Right lobe of liver (tissue), 6 donors: ENCODE data around the gene FABP1. TPM values are rescaled to one million over a fixed set of nuclear protein-coding genes. Genes with fewer than 3 reads are reported as not detected.

Source experiments
- ATAC-seq, 4 donors: fragments of 200-7000 bp; cut with Tn5 transposase; one replicate each; pipeline ENCODE4 v1.9.1; 2020; ENCODE audit warnings: mild to moderate bottlenecking in 4 of 4, moderate library complexity in 4 of 4
- DNase-seq, 3 donors: peaks; one replicate each; pipeline ENCODE4 v3.0.0-alpha.2; 2020
- H3K27ac ChIP-seq, 3 donors: fragments of 200-600 bp; one replicate each; pipeline ENCODE4 v1.8.0; 2022
- H3K27me3 ChIP-seq, 2 donors: fragments of 200-600 bp; one replicate each; pipeline ENCODE4 v1.8.0; 2022
- H3K36me3 ChIP-seq, 4 donors: fragments of 200-600 bp; sonication (generic) in 1 of 4; one replicate each; pipeline versions ENCODE4 v1.5.1 to v1.8.0; 2017 to 2022; ENCODE audit warnings: control low read depth in 1 of 4
- H3K4me1 ChIP-seq, 4 donors: fragments of 200-600 bp; sonication (generic) in 1 of 4; one replicate each; pipeline versions ENCODE4 v1.5.1 to v1.8.0; 2017 to 2022; ENCODE audit warnings: control low read depth in 1 of 4
- H3K4me3 ChIP-seq, 3 donors: fragments of 200-600 bp; one replicate each; pipeline ENCODE4 v1.8.0; 2022
- H3K9me3 ChIP-seq, 4 donors: fragments of 200-600 bp; sonication (generic) in 1 of 4; one replicate each; pipeline versions ENCODE4 v1.5.1 to v1.8.0; 2017 to 2022; ENCODE audit warnings: control low read depth in 1 of 4
- CTCF ChIP-seq, 4 donors: fragments of 200-600 bp in 3 of 4; fragments of 450-650 bp in 1 of 4; IDR thresholded peaks; one replicate each; pipeline versions ENCODE4 v1.5.1 to v1.8.0; 2016 to 2022; ENCODE audit warnings: antibody characterized with exemption in 4 of 4, mild to moderate bottlenecking in 2 of 4
- POLR2A ChIP-seq: fragments of 450-650 bp; IDR thresholded peaks from one replicate; pipeline ENCODE4 v1.6.1; 2017; ENCODE audit warnings: antibody characterized with exemption, mild to moderate bottlenecking
- WGBS: methylation state at CpG from one replicate; pipeline ENCODE4 v1.1.6; 2018; ENCODE audit warnings: low coverage, low lambda C conversion rate; ENCODE audit not compliant: insufficient coverage; ENCODE audit errors: missing lambda C conversion rate; 5-methylcytosine and 5-hydroxymethylcytosine counted together
- intact Hi-C, 2 donors: fragments of 100-400 bp; cut with DNase I; formaldehyde crosslinking; loops; one replicate each; pipeline versions ENCODE4 v1.11.2 to v1.14.1; 2022
- total RNA-seq, 6 experiments: library from RNA; depleted of rRNA in 2 of 6; stranded (reverse); fragments of >200 nt in 2 of 6; fragmentation: NEBNext Ultra II Directional in 3 of 6; extraction: Animal tissue kit (Norgen Biotek cat#: 25700) in 3 of 6; gene quantifications; one replicate each; pipeline versions ENCODE4 v1.1.0 to v1.2.4, GENCODE V29; 2016 to 2023
- donor health status: DM: no; HTN: yes; CAD: no.
- donor health status: DM: no; HTN: no; CAD: no.
- donor health status: DM: no; HTN: no; CAD: no.
- donor health status: DM: no; HTN: yes; CAD: no.
- donor health status: DM: no; HTN: yes; CAD: no.

FABP1 gene
- total RNA-seq, 6 experiments from 2014 or later, result 326 to 1,933 (median 908) TPM

GRCh38 chr2:88126772-88127637, 857 bp downstream of the FABP1 start:
- peak overlapping the region; percentile 42 to 71 (median 67) for H3K4me3 ChIP-seq
- no peak for ATAC-seq
- peaks cover 0 to 20% (median 0%) of the 10 kb centered on the region in 4 donors for H3K36me3 ChIP-seq
- TF ChIP-seq CTCF (IDR thresholded peaks at IDR 0.05), result no peak
- TF ChIP-seq POLR2A, result no peak
- H3K4me1 ChIP-seq, result peaks cover 0 to 39% (median 15%) of the 10 kb centered on the region in 4 donors
- H3K27ac ChIP-seq, result peak overlapping the region; percentile 71 to 80 (median 72)
- WGBS, result 20% methylated on average over 2 of the region's 3 CpGs
- intact Hi-C loops, result no loop called here
- DNase-seq, result no peak
- H3K9me3 ChIP-seq, result no peaks in the 10 kb centered on the region
- H3K27me3 ChIP-seq, result no peaks in the 10 kb centered on the region

- peak overlapping the region; percentile 71 to 80 (median 72) for H3K27ac ChIP-seq
- TF ChIP-seq POLR2A (no peak), CTCF (IDR thresholded peaks at IDR 0.05) (no peak)
- H3K4me1 ChIP-seq, result peaks cover 0 to 30% (median 11%) of the 10 kb centered on the region in 4 donors
- H3K9me3 ChIP-seq, result no peaks in the 10 kb centered on the region
- no peaks in the 10 kb centered on the region for H3K27me3 ChIP-seq
- peak overlapping the region; percentile 42 to 71 (median 67) for H3K4me3 ChIP-seq
- peaks cover 0 to 20% (median 0%) of the 10 kb centered on the region in 4 donors for H3K36me3 ChIP-seq
- intact Hi-C loops, result no loop called here
- DNase-seq (no peak), ATAC-seq (no peak)
- 12% methylated on average over 5 of the region's 11 CpGs for WGBS
These were observed 1.7 kb downstream of the FABP1 start for GRCh38 chr2:88125924-88126771.

GRCh38 chr2:88125344-88125923, 2.4 kb downstream of the FABP1 start:
- Histone ChIP-seq H3K27ac (peak overlapping the region; percentile 71 to 80 (median 72)), H3K9me3 (no peaks in the 10 kb centered on the region), H3K27me3 (no peaks in the 10 kb centered on the region), H3K4me1 (peaks cover 0 to 23% (median 8%) of the 10 kb centered on the region in 4 donors), H3K36me3 (peaks cover 0 to 20% (median 0%) of the 10 kb centered on the region in 4 donors), H3K4me3 (peak overlapping the region; percentile 8 to 71 (median 67))
- ATAC-seq (no peak), DNase-seq (no peak)
- WGBS, result 50% methylated on average over 2 of the region's 3 CpGs
- intact Hi-C loops, result no loop called here
- TF ChIP-seq POLR2A (no peak), CTCF (IDR thresholded peaks at IDR 0.05) (no peak)
